Osteoblast (primary cell): Measurements from ENCODE around the gene PGAM2. TPM values are rescaled to one million over a fixed set of nuclear protein-coding genes. Genes with fewer than 3 reads are reported as not detected.

Experiments used
- DNase-seq: peaks from one replicate; pipeline ENCODE4 v3.0.0; 2011; ENCODE audit warnings: low spot score, mixed read lengths; ENCODE audit not compliant: insufficient read length; ENCODE audit errors: missing footprints
- H2AFZ ChIP-seq: 2 replicates; pipeline ENCODE4 v1.6.0; 2011; ENCODE audit warnings: mild to moderate bottlenecking, low read length
- H3K27ac ChIP-seq: 2 replicates; pipeline ENCODE4 v1.5.1; 2011; ENCODE audit warnings: mild to moderate bottlenecking, low read depth, low read length, moderate library complexity
- H3K27me3 ChIP-seq: 2 replicates; pipeline ENCODE4 v1.6.0; 2012; ENCODE audit warnings: mild to moderate bottlenecking, control low read depth, inconsistent platforms, low read length, moderate library complexity; ENCODE audit not compliant: insufficient read depth
- H3K36me3 ChIP-seq: 2 replicates; pipeline ENCODE4 v1.5.1; 2011; ENCODE audit warnings: mild to moderate bottlenecking, low read length, control low read depth, moderate library complexity; ENCODE audit not compliant: insufficient read depth
- H3K4me1 ChIP-seq: 2 replicates; pipeline ENCODE4 v1.5.1; 2011; ENCODE audit warnings: mild to moderate bottlenecking, low read length, control low read depth, moderate library complexity; ENCODE audit not compliant: insufficient read depth
- H3K4me2 ChIP-seq: 2 replicates; pipeline ENCODE4 v1.6.0; 2011; ENCODE audit warnings: mild to moderate bottlenecking, low read length; ENCODE audit not compliant: insufficient read depth
- H3K4me3 ChIP-seq: fragments of 200-600 bp; sonication (generic); 3 replicates; pipeline ENCODE4 v1.5.1; 2012; ENCODE audit warnings: mild to moderate bottlenecking, low read length, inconsistent platforms; ENCODE audit not compliant: insufficient read depth
- H3K79me2 ChIP-seq: 2 replicates; pipeline ENCODE4 v1.6.0; 2012; ENCODE audit warnings: mild to moderate bottlenecking, low read length, control low read depth, inconsistent platforms; ENCODE audit not compliant: insufficient read depth
- H3K9me3 ChIP-seq: 2 replicates; pipeline ENCODE4 v1.5.1; 2011; ENCODE audit warnings: low read depth, low read length, control low read depth
- H4K20me1 ChIP-seq: 2 replicates; pipeline ENCODE4 v1.6.0; 2012; ENCODE audit warnings: mild to moderate bottlenecking, low read length, control low read depth; ENCODE audit not compliant: insufficient read depth
- CTCF ChIP-seq: IDR thresholded peaks from 2 replicates; pipeline ENCODE4 v1.5.1; 2011; ENCODE audit warnings: mild to moderate bottlenecking, low read depth, low read length, moderate library complexity; ENCODE audit errors: extremely low read depth
- total RNA-seq: library from RNA; depleted of rRNA; stranded (reverse); fragments of >200 nt; gene quantifications from 2 replicates; pipeline ENCODE4 v1.2.3, GENCODE V29; 2012

PGAM2 gene
- total RNA-seq, 1 donor = 0.36 TPM

GRCh38 chr7:44087911-44088838, 22.8 kb upstream of the PGAM2 start:
- Histone ChIP-seq H4K20me1 (no peaks in the 10 kb centered on the region), H3K4me3 (peak overlapping the region; percentile 50), H3K27ac (peak overlapping the region; percentile 98), H2AFZ (peak overlapping the region; percentile 80), H3K9me3 (no peaks in the 10 kb centered on the region), H3K36me3 (no peaks in the 10 kb centered on the region), H3K27me3 (no peaks in the 10 kb centered on the region), H3K79me2 (no peaks in the 10 kb centered on the region), H3K4me1 (peaks cover 37% of the 10 kb centered on the region), H3K4me2 (peak overlapping the region; percentile 68)
- TF ChIP-seq CTCF = no peak
- DNase-seq = peak; percentile 94

GRCh38 chr7:44086627-44087026, 21.3 kb upstream of the PGAM2 start:
- Histone ChIP-seq H3K27ac (peak overlapping the region; percentile 98), H3K4me1 (peaks cover 37% of the 10 kb centered on the region)

DNA sequence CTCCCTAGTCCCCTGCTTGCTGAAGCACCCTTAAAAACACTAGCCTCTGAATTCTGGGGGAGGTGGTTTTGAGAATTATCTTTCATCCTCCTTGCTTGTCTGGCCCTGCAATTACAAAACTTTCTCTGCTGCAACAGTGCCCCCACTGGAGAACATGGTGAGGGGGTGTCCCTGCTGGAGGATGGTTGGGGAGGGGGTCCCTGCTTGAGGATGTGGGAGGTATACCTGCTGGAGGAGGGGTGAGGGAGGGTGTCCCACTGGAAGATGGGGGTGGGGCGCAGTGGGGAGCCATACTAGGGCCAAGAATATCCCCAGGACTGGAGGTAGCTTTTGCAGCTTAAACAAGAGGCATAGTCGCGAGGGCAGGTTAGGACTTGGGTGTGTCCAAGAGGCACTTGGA, 20.2 kb upstream of the PGAM2 start:
- H3K4me1 ChIP-seq = peaks cover 41% of the 10 kb centered on the region
- H2AFZ ChIP-seq = no peak overlapping the region
- no peak overlapping the region for H3K4me3 ChIP-seq
- no peaks in the 10 kb centered on the region for H3K9me3 ChIP-seq
- peak; percentile 47 for DNase-seq
- no peak for TF ChIP-seq CTCF
- H3K4me2 ChIP-seq = no peak overlapping the region
- H4K20me1 ChIP-seq = no peaks in the 10 kb centered on the region
- H3K36me3 ChIP-seq = peaks cover 2% of the 10 kb centered on the region
- H3K27ac ChIP-seq = peak overlapping the region; percentile 3
- H3K27me3 ChIP-seq = no peaks in the 10 kb centered on the region
- H3K79me2 ChIP-seq = peaks cover 14% of the 10 kb centered on the region

More at GRCh38 chr7:44086627-44087026, 21.3 kb upstream of the PGAM2 start:
- Histone ChIP-seq H2AFZ (peak overlapping the region; percentile 18), H3K36me3 (no peaks in the 10 kb centered on the region), H3K9me3 (no peaks in the 10 kb centered on the region), H3K79me2 (peaks cover 4% of the 10 kb centered on the region), H4K20me1 (no peaks in the 10 kb centered on the region), H3K4me2 (no peak overlapping the region), H3K27me3 (no peaks in the 10 kb centered on the region), H3K4me3 (no peak overlapping the region)
- TF ChIP-seq CTCF = no peak
- DNase-seq = peak; percentile 25

- Histone ChIP-seq H3K4me3 (no peak overlapping the region), H4K20me1 (no peaks in the 10 kb centered on the region), H3K79me2 (peaks cover 14% of the 10 kb centered on the region), H2AFZ (peak overlapping the region; percentile 44), H3K4me1 (peaks cover 41% of the 10 kb centered on the region), H3K27me3 (no peaks in the 10 kb centered on the region), H3K9me3 (no peaks in the 10 kb centered on the region), H3K4me2 (no peak overlapping the region), H3K27ac (peak overlapping the region; percentile 25), H3K36me3 (peaks cover 10% of the 10 kb centered on the region)
- TF ChIP-seq CTCF = no peak
- DNase-seq = no peak
Measured at GRCh38 chr7:44084701-44085100, 19.3 kb upstream of the PGAM2 start.
